ENCODE data around the gene CPVL. TPM values are rescaled to one million over a fixed set of nuclear protein-coding genes. Genes with fewer than 3 reads are reported as not detected.
"Not testable (repeated sequence)": the region's sequence is repeated elsewhere in the genome, so short reads cannot be mapped to it uniquely, and the experiment has no call there.

Gene CPVL
- total RNA-seq, 1 donor from 2014 or later: 56.6 TPM

DNA sequence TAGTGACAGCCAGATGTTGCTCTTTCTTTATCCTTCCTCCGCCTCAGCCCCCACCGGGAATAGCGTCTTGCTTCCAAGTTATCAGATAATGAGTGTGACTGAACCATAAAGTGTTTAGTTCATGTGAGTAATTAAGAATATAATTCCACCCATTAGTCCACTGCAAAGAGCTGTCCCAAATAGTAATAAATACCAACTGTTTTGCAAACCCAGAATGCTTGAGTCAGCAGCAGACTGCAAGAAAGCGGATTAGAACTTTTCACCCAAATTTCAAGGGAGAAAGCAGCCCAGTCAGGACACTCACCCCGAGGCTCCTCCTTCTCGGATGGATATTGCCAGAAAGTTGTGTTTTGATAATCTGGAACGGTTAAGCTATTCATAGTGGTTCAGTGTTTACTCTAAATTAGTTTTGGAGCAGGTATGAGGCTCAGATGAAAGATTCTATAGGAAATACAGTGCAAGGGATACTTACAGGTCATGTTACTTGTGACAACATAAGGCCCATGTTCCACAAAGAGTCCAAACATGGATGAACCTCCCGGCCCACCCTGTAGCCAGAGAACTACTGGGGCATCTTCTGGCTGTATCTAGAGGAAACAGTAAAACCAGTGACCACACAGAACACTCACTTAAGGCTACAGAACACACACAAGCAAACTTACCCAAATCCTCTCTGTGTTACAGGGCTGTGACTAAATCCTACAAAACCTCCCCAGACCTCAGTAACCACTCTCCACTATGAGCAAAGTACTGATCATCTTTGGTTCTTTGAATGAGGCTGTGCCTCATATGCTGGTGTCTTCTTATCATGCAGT, 50.5 kb downstream of the CPVL start:
- no peak overlapping the region for H3K4me3 Mint-ChIP-seq
- peaks cover 8% of the 10 kb centered on the region for H3K27me3 Mint-ChIP-seq (ENCODE audit: insufficient read depth, low read depth)
- Histone ChIP-seq H3K27me3 (no peaks in the 10 kb centered on the region), H3K4me1 (peaks cover 13% of the 10 kb centered on the region), H3K4me3 (no peak overlapping the region), H3F3A (ENCODE audit: low read depth) (no peaks in the 10 kb centered on the region), H4K20me1 (ENCODE audit: low read depth) (no peaks in the 10 kb centered on the region), H3K4me2 (no peak overlapping the region), H3K79me2 (ENCODE audit: low read depth) (no peaks in the 10 kb centered on the region), H3K9ac (no peak overlapping the region), H3K9me3 (ENCODE audit: low read depth) (no peaks in the 10 kb centered on the region), H3K27ac (no peak overlapping the region), H2AFZ (replicated peaks) (no peak overlapping the region), H3K36me3 (no peaks in the 10 kb centered on the region)
- H3K36me3 Mint-ChIP-seq: no peaks in the 10 kb centered on the region
- H3K27ac Mint-ChIP-seq: no peak overlapping the region
- no peak for DNase-seq (ENCODE audit: low spot score)
- H3K4me1 Mint-ChIP-seq: peaks cover 34% of the 10 kb centered on the region
- TF ChIP-seq EZH2 (IDR thresholded peaks at IDR 0.05) (no peak), EZH2phosphoT487 (IDR thresholded peaks at IDR 0.05) (no peak)
- TF ChIP-seq, protein P1, sequence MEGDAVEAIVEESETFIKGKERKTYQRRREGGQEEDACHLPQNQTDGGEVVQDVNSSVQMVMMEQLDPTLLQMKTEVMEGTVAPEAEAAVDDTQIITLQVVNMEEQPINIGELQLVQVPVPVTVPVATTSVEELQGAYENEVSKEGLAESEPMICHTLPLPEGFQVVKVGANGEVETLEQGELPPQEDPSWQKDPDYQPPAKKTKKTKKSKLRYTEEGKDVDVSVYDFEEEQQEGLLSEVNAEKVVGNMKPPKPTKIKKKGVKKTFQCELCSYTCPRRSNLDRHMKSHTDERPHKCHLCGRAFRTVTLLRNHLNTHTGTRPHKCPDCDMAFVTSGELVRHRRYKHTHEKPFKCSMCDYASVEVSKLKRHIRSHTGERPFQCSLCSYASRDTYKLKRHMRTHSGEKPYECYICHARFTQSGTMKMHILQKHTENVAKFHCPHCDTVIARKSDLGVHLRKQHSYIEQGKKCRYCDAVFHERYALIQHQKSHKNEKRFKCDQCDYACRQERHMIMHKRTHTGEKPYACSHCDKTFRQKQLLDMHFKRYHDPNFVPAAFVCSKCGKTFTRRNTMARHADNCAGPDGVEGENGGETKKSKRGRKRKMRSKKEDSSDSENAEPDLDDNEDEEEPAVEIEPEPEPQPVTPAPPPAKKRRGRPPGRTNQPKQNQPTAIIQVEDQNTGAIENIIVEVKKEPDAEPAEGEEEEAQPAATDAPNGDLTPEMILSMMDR (IDR thresholded peaks at IDR 0.05): no peak
- no peaks in the 10 kb centered on the region for H3K9me3 Mint-ChIP-seq

DNA sequence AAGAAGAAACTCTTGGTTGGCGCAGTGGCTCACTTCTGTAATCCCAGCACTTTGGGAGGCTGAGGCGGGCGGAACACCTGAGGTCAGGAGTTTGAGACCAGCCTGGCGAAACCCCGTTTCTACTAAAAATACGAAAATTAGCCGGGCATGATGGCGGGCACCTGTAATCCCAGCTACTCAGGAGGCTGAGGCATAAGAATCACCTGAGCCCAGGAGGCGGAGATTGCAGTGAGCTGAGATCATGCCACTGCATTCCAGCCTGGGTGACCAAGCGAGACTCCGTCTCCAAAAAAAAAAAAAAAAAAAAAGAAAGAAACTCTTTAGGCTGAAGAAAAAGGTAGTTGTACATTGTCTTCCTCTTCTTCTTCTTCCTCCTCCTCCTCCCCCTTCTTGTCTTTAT, 53.2 kb downstream of the CPVL start:
- H3K4me3 ChIP-seq; H3K9ac ChIP-seq; H3K36me3 Mint-ChIP-seq; H3F3A ChIP-seq (ENCODE audit: low read depth); H3K79me2 ChIP-seq (ENCODE audit: low read depth); H2AFZ ChIP-seq (replicated peaks); H3K9me3 Mint-ChIP-seq; DNase-seq (ENCODE audit: low spot score); H4K20me1 ChIP-seq (ENCODE audit: low read depth); H3K4me3 Mint-ChIP-seq; H3K9me3 ChIP-seq (ENCODE audit: low read depth); H3K36me3 ChIP-seq; H3K27me3 Mint-ChIP-seq (ENCODE audit: insufficient read depth, low read depth); H3K4me2 ChIP-seq; H3K27ac ChIP-seq; H3K27me3 ChIP-seq; H3K27ac Mint-ChIP-seq: not testable (repeated sequence)
- H3K4me1 Mint-ChIP-seq: peaks cover 35% of the 10 kb centered on the region
- peaks cover 15% of the 10 kb centered on the region for H3K4me1 ChIP-seq

DNA sequence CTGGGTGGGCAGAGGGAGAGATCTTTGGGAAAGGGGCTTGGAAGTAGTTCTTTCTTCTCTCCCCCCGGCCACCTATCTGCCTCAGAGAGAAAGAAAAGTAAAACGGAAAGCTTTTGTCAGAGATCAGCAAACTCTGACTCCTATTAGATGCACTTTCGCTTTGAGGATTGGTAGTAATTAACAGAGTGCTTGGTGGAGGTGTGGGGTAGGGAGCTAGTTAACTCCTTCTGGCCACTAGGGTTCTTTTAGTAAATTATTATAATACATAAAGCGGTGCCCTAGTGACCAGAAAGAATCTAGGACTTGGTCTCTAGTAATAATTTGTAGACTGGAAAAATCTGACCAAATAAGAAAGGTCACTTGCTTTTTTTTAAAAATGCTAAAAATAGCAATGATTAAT, 54.6 kb downstream of the CPVL start:
- H3F3A ChIP-seq (ENCODE audit: low read depth): no peaks in the 10 kb centered on the region
- DNase-seq (ENCODE audit: low spot score): peak; percentile 11
- H4K20me1 ChIP-seq (ENCODE audit: low read depth): no peaks in the 10 kb centered on the region
- no peaks in the 10 kb centered on the region for H3K79me2 ChIP-seq (ENCODE audit: low read depth)
- no peaks in the 10 kb centered on the region for H3K27me3 ChIP-seq
- H3K9me3 ChIP-seq (ENCODE audit: low read depth): no peaks in the 10 kb centered on the region
- no peaks in the 10 kb centered on the region for H3K36me3 ChIP-seq
- Mint-ChIP-seq H3K27ac (peak overlapping the region; percentile 84), H3K27me3 (ENCODE audit: insufficient read depth, low read depth) (peaks cover 6% of the 10 kb centered on the region), H3K4me1 (peaks cover 45% of the 10 kb centered on the region), H3K36me3 (no peaks in the 10 kb centered on the region), H3K9me3 (no peaks in the 10 kb centered on the region), H3K4me3 (no peak overlapping the region)
- TF ChIP-seq EZH2 (IDR thresholded peaks at IDR 0.05): no peak
- TF ChIP-seq, protein P1 (IDR thresholded peaks at IDR 0.05): peak; percentile 29
- TF ChIP-seq EZH2phosphoT487 (IDR thresholded peaks at IDR 0.05): no peak
- no peak overlapping the region for H3K4me3 ChIP-seq
- H3K27ac ChIP-seq: no peak overlapping the region
- H3K4me1 ChIP-seq: peaks cover 15% of the 10 kb centered on the region
- no peak overlapping the region for H3K9ac ChIP-seq
- H3K4me2 ChIP-seq: peak overlapping the region; percentile 37
- H2AFZ ChIP-seq (replicated peaks): peak overlapping the region; percentile 83

Measured in neural progenitor cell (in vitro differentiated cells).